A549 (cell line): ENCODE results near the gene DOCK1. TPM values are rescaled to one million over a fixed set of nuclear protein-coding genes. Genes with fewer than 3 reads are reported as not detected.

Experiments
- ATAC-seq, 2 experiments: fragments of 200-7000 bp in 1 of 2; fragments of >200 bp in 1 of 2; cut with Nextera tagmentation in 1 of 2; cut with Tn5 transposase in 1 of 2; 3 replicates each; pipeline versions ENCODE4 v1.8.0 to v1.9.1; 2018 to 2020; ENCODE audit warnings: mild to moderate bottlenecking in 1 of 2, moderate library complexity in 1 of 2
- CTCF ChIA-PET: fragments of 300-600 bp; sonication (Branson Sonifier 250); formaldehyde crosslinking; extraction: SDS; loops from one replicate; lab custom pipeline; 2021; ENCODE audit warnings: antibody characterized with exemption, inconsistent platforms; lab: Yijun Ruan, JAX
- POLR2A ChIA-PET: fragments of 350-600 bp; formaldehyde crosslinking; extraction: SDS; loops from one replicate; lab custom pipeline; 2021; ENCODE audit warnings: antibody characterized with exemption, inconsistent platforms; lab: Yijun Ruan, JAX
- DNase-seq, 2 experiments: peaks; one replicate each; pipeline versions ENCODE4 v3.0.0 to v3.0.0-alpha.2; 2011 to 2016; ENCODE audit warnings: low read depth in 1 of 2, low spot score in 1 of 2
- FAIRE-seq: peaks from 2 replicates; lab custom pipeline; 2011; peaks lifted over from hg19 to GRCh38; lab: Jason Lieb, UNC
- H3K27ac ChIP-seq, 2 experiments: fragments of >200 bp; sonication (Bioruptor Twin); formaldehyde crosslinking; 3 replicates each; pipeline ENCODE4 v1.5.1; 2016 to 2017
- H3K4me1 ChIP-seq: fragments of >200 bp; sonication (Bioruptor Twin); formaldehyde crosslinking; 3 replicates; pipeline ENCODE4 v1.6.1; 2016
- H3K4me2 ChIP-seq: fragments of >200 bp; sonication (Bioruptor Twin); formaldehyde crosslinking; 3 replicates; pipeline ENCODE4 v1.6.1; 2016
- H3K4me3 ChIP-seq: fragments of >200 bp; sonication (Bioruptor Twin); formaldehyde crosslinking; 3 replicates; pipeline ENCODE4 v1.5.1; 2016
- H3K9me3 ChIP-seq: fragments of >200 bp; sonication (Bioruptor Twin); formaldehyde crosslinking; 3 replicates; pipeline ENCODE4 v1.6.1; 2016
- CBX2 ChIP-seq: fragments of 200-600 bp; sonication (generic); IDR thresholded peaks from 2 replicates; pipeline ENCODE4 v1.6.1; 2016; ENCODE audit warnings: low read depth, mild to moderate bottlenecking, borderline replicate concordance
- CBX8 ChIP-seq: fragments of 200-600 bp; sonication (generic); IDR thresholded peaks from 2 replicates; pipeline ENCODE4 v1.6.1; 2016
- CHD2 ChIP-seq: fragments of 150-350 bp; IDR thresholded peaks from 2 replicates; pipeline ENCODE4 v1.6.1; 2014; ENCODE audit warnings: low read length; ENCODE audit not compliant: partially characterized antibody
- CHD4 ChIP-seq: fragments of 200-600 bp; sonication (generic); IDR thresholded peaks from 2 replicates; pipeline ENCODE4 v1.6.1; 2016; ENCODE audit warnings: antibody characterized with exemption, mild to moderate bottlenecking, borderline replicate concordance
- EHF ChIP-seq: fragments of 250-450 bp; sonication (Bioruptor Pico); IDR thresholded peaks from 2 replicates; pipeline ENCODE4 v1.5.0; 2020; ENCODE audit warnings: mild to moderate bottlenecking
- ESRRA ChIP-seq: fragments of 150-350 bp; IDR thresholded peaks from 2 replicates; pipeline ENCODE4 v1.6.1; 2014; ENCODE audit warnings: mild to moderate bottlenecking, low read length, borderline replicate concordance
- FOSL2 ChIP-seq, 2 experiments: fragments of 450-650 bp in 1 of 2; fragments of >200 bp in 1 of 2; sonication (Bioruptor Twin) in 1 of 2; formaldehyde crosslinking; IDR thresholded peaks; 2 replicates each; pipeline versions ENCODE4 v1.5.0 to v1.6.1; 2016 to 2020; ENCODE audit warnings: mild to moderate bottlenecking in 1 of 2, moderate library complexity in 1 of 2
- GATA3 ChIP-seq: IDR thresholded peaks from 2 replicates; pipeline ENCODE4 v1.6.1; 2012; ENCODE audit warnings: borderline replicate concordance
- HDAC2 ChIP-seq: fragments of 200-600 bp; sonication (generic); IDR thresholded peaks from 2 replicates; pipeline ENCODE4 v1.6.1; 2016
- HOXA7 ChIP-seq: fragments of 250-450 bp; sonication (Bioruptor Pico); IDR thresholded peaks from 2 replicates; pipeline ENCODE4 v1.5.0; 2020; ENCODE audit warnings: mild to moderate bottlenecking, moderate library complexity
- HOXB13 ChIP-seq: fragments of 250-450 bp; sonication (Bioruptor Pico); IDR thresholded peaks from 2 replicates; pipeline ENCODE4 v1.5.0; 2020; ENCODE audit warnings: low read depth, mild to moderate bottlenecking, moderate library complexity
- MAX ChIP-seq: IDR thresholded peaks from 2 replicates; pipeline ENCODE4 v1.6.1; 2012
- MAZ ChIP-seq: fragments of 150-350 bp; IDR thresholded peaks from 2 replicates; pipeline ENCODE4 v1.6.1; 2014; ENCODE audit warnings: antibody characterized with exemption, low read depth, low read length, borderline replicate concordance
- NPAS2 ChIP-seq: fragments of 250-450 bp; sonication (Bioruptor Pico); IDR thresholded peaks from 2 replicates; pipeline ENCODE4 v1.8.0; 2022; ENCODE audit warnings: mild to moderate bottlenecking, moderate library complexity, borderline replicate concordance
- NR3C1 ChIP-seq: fragments of >200 bp; sonication (Bioruptor Twin); formaldehyde crosslinking; IDR thresholded peaks from 3 replicates; pipeline ENCODE4 v1.6.1; 2017
- POLR2A ChIP-seq: IDR thresholded peaks from 2 replicates; pipeline ENCODE4 v1.6.1; 2012; ENCODE audit warnings: mild to moderate bottlenecking, low read length
- POLR2AphosphoS2 ChIP-seq: conservative IDR thresholded peaks from 2 replicates; pipeline ENCODE4 v1.6.1; 2012; ENCODE audit warnings: low read length, improper control_type of control experiment, inconsistent platforms
- RAD21 ChIP-seq, 2 experiments: fragments of >200 bp in 1 of 2; sonication (Bioruptor Twin) in 1 of 2; formaldehyde crosslinking in 1 of 2; IDR thresholded peaks in 1 of 2; conservative IDR thresholded peaks in 1 of 2; 2 replicates in 1 of 2; 3 replicates in 1 of 2; pipeline ENCODE4 v1.6.1; 2012 to 2018; ENCODE audit warnings: inconsistent platforms in 1 of 2
- RARB ChIP-seq: fragments of 250-450 bp; sonication (Bioruptor Pico); IDR thresholded peaks from 2 replicates; pipeline ENCODE4 v1.8.0; 2021; ENCODE audit warnings: mild to moderate bottlenecking, moderate library complexity
- RFX5 ChIP-seq: fragments of 450-650 bp; IDR thresholded peaks from 2 replicates; pipeline ENCODE4 v1.7.1; 2014; ENCODE audit warnings: antibody characterized with exemption, mild to moderate bottlenecking, moderate library complexity
- SREBF2 ChIP-seq: fragments of 450-650 bp; IDR thresholded peaks from 2 replicates; pipeline ENCODE4 v1.6.1; 2014; ENCODE audit warnings: mild to moderate bottlenecking, moderate library complexity
- ZC3H11A ChIP-seq: fragments of 450-650 bp; IDR thresholded peaks from 2 replicates; pipeline ENCODE4 v1.6.1; 2014; ENCODE audit warnings: antibody characterized with exemption, mild to moderate bottlenecking
- ZNF302 ChIP-seq: fragments of 250-450 bp; sonication (Bioruptor Pico); IDR thresholded peaks from 2 replicates; pipeline ENCODE4 v1.9.0; 2021; ENCODE audit warnings: inconsistent platforms, mild to moderate bottlenecking, moderate library complexity
- ZSCAN20 ChIP-seq: fragments of 250-450 bp; sonication (Bioruptor Pico); IDR thresholded peaks from 2 replicates; pipeline ENCODE4 v1.8.0; 2022; ENCODE audit warnings: mild to moderate bottlenecking, moderate library complexity
- WGBS: methylation state at CpG from one replicate; pipeline ENCODE4 v1.1.6; 2017; ENCODE audit errors: missing lambda C conversion rate; 5-methylcytosine and 5-hydroxymethylcytosine counted together
- polyA plus RNA-seq, 4 experiments: library from polyadenylated mRNA; depleted of rRNA in 3 of 4; stranded (reverse); fragments of >200 nt; fragmentation: RNase III in 1 of 4; extraction: RNeasy Plus Mini Kit Qiagen cat#74134 plus additional on column Dnase treatment in 1 of 4; gene quantifications; 2 replicates in 3 of 4; 3 replicates in 1 of 4; pipeline ENCODE4 v1.2.3, GENCODE V29; 2011 to 2017
- TF ChIP-seq, protein P1 (sequence below): fragments of >200 bp; sonication (Bioruptor Twin); formaldehyde crosslinking; IDR thresholded peaks from 2 replicates; pipeline ENCODE4 v1.6.1; 2016
- TF ChIP-seq, protein P2 (sequence below): fragments of 450-650 bp; IDR thresholded peaks from 2 replicates; pipeline ENCODE4 v1.6.1; 2014; ENCODE audit warnings: antibody characterized with exemption
- TF ChIP-seq, protein P3 (sequence below): IDR thresholded peaks from 2 replicates; pipeline ENCODE4 v1.6.1; 2012; ENCODE audit warnings: low read depth, borderline replicate concordance
- TF ChIP-seq, protein P4 (sequence below): fragments of 150-350 bp; IDR thresholded peaks from 2 replicates; pipeline ENCODE4 v1.6.1; 2014; ENCODE audit warnings: low read depth, mild to moderate bottlenecking, low read length

The DOCK1 gene
- polyA plus RNA-seq, 2 of the 4 experiments (the other 2 are of a cell fraction): 22.6 to 28.2 TPM

DNA sequence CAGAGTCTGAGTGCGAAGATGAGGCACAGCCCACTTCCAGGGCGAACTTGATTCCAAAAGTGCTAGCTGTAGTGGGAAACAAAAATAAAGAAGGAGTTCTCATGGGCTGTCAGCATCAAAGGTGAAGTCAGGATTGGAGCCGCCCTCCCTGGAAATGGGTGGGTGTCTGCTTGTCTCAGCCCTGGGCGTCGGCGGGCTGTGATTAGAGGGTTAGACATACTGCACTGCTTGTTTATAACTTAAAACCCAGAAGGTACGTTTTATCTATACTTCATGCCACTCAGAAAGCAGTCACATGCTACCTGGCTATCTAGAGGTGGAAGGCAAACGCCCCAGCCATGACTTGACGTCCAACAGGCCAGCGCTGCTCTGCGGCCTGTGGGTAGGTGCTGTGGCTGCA is 535.1 kb downstream of the DOCK1 start:
- Histone ChIP-seq H3K9me3 (no peaks in the 10 kb centered on the region), H3K4me3 (no peak overlapping the region), H3K27ac (no peak overlapping the region), H3K4me2 (no peak overlapping the region)
- no peak for DNase-seq
- no peak for FAIRE-seq
- 93% methylated on average over 9 of the region's 11 CpGs for WGBS
- ATAC-seq: no peak
- CTCF ChIA-PET: no interaction called here
- POLR2A ChIA-PET: no interaction called here
- no peak for TF ChIP-seq FOSL2 (IDR thresholded peaks at IDR 0.05)
- no peak for TF ChIP-seq FOSL2 (CRISPR knock-in tag; IDR thresholded peaks at IDR 0.05)
- no peak for TF ChIP-seq POLR2AphosphoS2
- TF ChIP-seq MAX: no peak
- no peak for TF ChIP-seq RFX5
- TF ChIP-seq SREBF2: no peak
- TF ChIP-seq EHF (CRISPR knock-in tag): no peak
- TF ChIP-seq CHD2: no peak
- TF ChIP-seq, protein P1, sequence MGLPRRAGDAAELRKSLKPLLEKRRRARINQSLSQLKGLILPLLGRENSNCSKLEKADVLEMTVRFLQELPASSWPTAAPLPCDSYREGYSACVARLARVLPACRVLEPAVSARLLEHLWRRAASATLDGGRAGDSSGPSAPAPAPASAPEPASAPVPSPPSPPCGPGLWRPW: no peak
- no peak for TF ChIP-seq CBX8
- no peak for TF ChIP-seq NPAS2
- no peak for TF ChIP-seq POLR2A
- TF ChIP-seq, protein P2, sequence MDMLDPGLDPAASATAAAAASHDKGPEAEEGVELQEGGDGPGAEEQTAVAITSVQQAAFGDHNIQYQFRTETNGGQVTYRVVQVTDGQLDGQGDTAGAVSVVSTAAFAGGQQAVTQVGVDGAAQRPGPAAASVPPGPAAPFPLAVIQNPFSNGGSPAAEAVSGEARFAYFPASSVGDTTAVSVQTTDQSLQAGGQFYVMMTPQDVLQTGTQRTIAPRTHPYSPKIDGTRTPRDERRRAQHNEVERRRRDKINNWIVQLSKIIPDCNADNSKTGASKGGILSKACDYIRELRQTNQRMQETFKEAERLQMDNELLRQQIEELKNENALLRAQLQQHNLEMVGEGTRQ: no peak
- no peak for TF ChIP-seq CBX2
- TF ChIP-seq GATA3: no peak
- no peak for TF ChIP-seq ZNF302 (CRISPR knock-in tag)
- no peak for TF ChIP-seq HOXB13
- no peak for TF ChIP-seq HOXA7 (CRISPR knock-in tag)
- TF ChIP-seq, all 56 proteins: peak for 0
- no peaks in the 10 kb centered on the region for H3K4me1 ChIP-seq

DNA sequence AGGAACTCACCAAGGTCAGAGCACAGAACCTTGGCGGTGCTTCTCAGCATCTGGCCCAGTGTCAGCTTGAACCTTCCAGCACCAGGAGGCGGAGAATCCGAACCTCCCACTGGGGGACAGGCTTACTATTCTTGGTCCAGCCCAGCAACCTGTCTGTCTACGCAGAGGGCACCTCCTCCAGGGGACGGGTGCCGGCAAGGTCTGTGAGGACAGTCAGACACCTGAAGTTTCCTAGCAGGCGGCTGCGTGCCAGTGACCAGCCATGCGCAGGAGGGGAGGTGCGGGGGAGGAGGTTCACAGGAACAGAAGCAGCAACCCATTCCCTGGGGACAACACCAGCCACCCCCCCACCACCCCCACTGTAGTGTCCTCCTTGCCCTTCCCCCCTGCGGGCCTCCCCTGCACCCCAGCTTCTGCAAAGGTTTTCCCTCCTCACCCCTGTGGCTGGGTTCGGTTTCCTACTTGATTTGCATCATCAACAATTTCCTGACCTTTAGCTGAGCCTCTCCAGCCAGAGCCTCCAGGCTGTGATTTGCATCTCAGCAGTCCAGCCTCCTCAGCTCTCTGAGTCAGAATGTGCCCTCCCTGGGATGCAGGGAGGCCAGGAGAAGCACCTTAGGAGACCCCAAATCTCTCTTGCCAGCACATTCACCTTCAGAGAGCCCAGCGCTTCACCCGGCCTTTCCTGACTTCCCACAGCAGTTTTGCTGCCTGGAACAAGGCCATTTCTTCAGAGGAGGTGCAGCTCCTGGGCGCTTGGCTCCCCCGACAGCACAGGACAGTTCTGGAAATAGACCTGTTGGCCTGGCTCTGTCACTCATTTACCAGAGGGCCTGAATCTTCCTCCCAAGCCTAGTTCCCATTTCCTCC is 536.4 kb downstream of the DOCK1 start:
- Histone ChIP-seq H3K27ac (no peak overlapping the region), H3K9me3 (no peaks in the 10 kb centered on the region), H3K4me1 (no peaks in the 10 kb centered on the region), H3K4me2 (no peak overlapping the region), H3K4me3 (no peak overlapping the region)
- POLR2A ChIA-PET: no interaction called here
- DNase-seq (no peak), FAIRE-seq (no peak), ATAC-seq (peak in 1 of 2 experiments; percentile 44; a peak in 1 of 6 replicates)
- WGBS: 88% methylated on average over 15 of the region's 16 CpGs
- TF ChIP-seq HOXA7 (CRISPR knock-in tag): no peak
- TF ChIP-seq, protein P3, sequence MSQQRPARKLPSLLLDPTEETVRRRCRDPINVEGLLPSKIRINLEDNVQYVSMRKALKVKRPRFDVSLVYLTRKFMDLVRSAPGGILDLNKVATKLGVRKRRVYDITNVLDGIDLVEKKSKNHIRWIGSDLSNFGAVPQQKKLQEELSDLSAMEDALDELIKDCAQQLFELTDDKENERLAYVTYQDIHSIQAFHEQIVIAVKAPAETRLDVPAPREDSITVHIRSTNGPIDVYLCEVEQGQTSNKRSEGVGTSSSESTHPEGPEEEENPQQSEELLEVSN: no peak
- TF ChIP-seq ZC3H11A: no peak
- no peak for TF ChIP-seq NR3C1
- no peak for TF ChIP-seq CHD4
- no peak for TF ChIP-seq MAZ
- TF ChIP-seq RAD21 (conservative IDR thresholded peaks at IDR 0.05 in 1 of 2, IDR thresholded peaks at IDR 0.05 in 1 of 2): no peak
- no peak for TF ChIP-seq RARB
- no peak for TF ChIP-seq ZSCAN20 (CRISPR knock-in tag)
- TF ChIP-seq HDAC2: no peak
- no peak for TF ChIP-seq ESRRA
- TF ChIP-seq, protein P4, sequence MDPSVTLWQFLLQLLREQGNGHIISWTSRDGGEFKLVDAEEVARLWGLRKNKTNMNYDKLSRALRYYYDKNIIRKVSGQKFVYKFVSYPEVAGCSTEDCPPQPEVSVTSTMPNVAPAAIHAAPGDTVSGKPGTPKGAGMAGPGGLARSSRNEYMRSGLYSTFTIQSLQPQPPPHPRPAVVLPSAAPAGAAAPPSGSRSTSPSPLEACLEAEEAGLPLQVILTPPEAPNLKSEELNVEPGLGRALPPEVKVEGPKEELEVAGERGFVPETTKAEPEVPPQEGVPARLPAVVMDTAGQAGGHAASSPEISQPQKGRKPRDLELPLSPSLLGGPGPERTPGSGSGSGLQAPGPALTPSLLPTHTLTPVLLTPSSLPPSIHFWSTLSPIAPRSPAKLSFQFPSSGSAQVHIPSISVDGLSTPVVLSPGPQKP: no peak
- no peak for TF ChIP-seq ZNF302 (CRISPR knock-in tag)
- CTCF ChIA-PET: interaction anchor here (0.6 kb wide), 1 partner anchor 408 kb away, joined by 4 read pairs; no protein-coding TSS in a partner anchor
